Erythroblast (primary cell): Measurements from ENCODE around the gene SETD7.

Experiments
- GATA1 ChIP-seq: IDR thresholded peaks from 2 replicates; pipeline ENCODE4 v1.6.1; 2011; ENCODE audit warnings: low read depth, mild to moderate bottlenecking, control low read depth, low read length, moderate library complexity
- POLR2A ChIP-seq: IDR thresholded peaks from 2 replicates; pipeline ENCODE4 v1.6.1; 2011; ENCODE audit warnings: mild to moderate bottlenecking, low read length

DNA sequence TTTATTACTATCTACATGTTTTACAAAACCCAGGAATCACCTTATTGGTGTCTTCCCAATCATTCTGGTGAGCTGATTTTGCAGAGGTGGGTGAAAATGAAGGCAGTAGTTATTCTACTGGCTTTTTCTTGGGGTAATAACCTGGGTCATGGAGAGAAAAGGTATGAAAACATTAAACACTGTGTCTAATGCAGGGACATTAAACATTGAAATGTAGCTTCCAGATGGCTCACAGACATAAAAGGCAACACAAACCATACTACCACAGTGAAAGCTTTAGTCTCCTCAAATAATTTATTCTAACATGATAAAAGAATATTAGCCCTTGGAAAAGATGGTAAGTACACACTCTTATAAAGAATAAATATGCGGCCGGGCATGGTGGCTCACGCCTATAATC, 8.0 kb downstream of the SETD7 start:
- TF ChIP-seq POLR2A (no peak), GATA1 (no peak)
